ENCODE data around the gene TMEM106A.
A peak's percentile ranks its signal among the peaks of the same experiment; 100 is the strongest.

- peak in 1 of 2 donors; percentile 21 for TF ChIP-seq CTCF (conservative IDR thresholded peaks at IDR 0.05 in 1 of 2, IDR thresholded peaks at IDR 0.05 in 1 of 2; ENCODE audit: low read depth in 1 of 2, low read length in 2 of 2)
- no peak for TF ChIP-seq EZH2 (IDR thresholded peaks at IDR 0.05; ENCODE audit: low read length, missing control alignments)
Measured at GRCh38 chr17:43170766-43171585, 40.7 kb upstream of the TMEM106A start, which contains the start of gene NBR1.

Measured in fibroblast of lung (primary cell).